ENCODE measurements around the gene MYL10.

DNA sequence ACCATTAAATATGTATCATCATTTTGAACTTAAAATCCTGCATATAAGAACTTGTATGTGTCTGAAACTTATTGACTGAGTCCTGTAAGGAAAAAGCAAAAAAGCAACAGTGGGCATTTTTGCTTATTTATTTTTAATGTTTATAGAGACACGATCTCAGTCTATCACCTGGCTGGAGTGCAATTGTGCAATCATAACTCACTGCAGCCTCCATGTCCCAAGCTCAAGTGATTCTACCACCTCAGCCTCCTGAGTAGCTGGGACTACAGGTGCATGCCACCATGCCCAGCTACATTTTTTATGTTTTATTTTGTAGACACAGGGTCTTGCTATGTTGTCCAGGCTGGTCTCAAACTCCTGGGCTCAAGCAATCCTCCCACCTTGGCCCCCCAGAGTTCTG is 32.2 kb downstream of the MYL10 start:
- TF ChIP-seq, protein P1, sequence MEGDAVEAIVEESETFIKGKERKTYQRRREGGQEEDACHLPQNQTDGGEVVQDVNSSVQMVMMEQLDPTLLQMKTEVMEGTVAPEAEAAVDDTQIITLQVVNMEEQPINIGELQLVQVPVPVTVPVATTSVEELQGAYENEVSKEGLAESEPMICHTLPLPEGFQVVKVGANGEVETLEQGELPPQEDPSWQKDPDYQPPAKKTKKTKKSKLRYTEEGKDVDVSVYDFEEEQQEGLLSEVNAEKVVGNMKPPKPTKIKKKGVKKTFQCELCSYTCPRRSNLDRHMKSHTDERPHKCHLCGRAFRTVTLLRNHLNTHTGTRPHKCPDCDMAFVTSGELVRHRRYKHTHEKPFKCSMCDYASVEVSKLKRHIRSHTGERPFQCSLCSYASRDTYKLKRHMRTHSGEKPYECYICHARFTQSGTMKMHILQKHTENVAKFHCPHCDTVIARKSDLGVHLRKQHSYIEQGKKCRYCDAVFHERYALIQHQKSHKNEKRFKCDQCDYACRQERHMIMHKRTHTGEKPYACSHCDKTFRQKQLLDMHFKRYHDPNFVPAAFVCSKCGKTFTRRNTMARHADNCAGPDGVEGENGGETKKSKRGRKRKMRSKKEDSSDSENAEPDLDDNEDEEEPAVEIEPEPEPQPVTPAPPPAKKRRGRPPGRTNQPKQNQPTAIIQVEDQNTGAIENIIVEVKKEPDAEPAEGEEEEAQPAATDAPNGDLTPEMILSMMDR (IDR thresholded peaks at IDR 0.05; ENCODE audit: poor library complexity): no peak
- no peak for TF ChIP-seq EZH2 (IDR thresholded peaks at IDR 0.05; ENCODE audit: borderline replicate concordance)
- TF ChIP-seq EZH2phosphoT487 (IDR thresholded peaks at IDR 0.05; ENCODE audit: low read depth, severe bottlenecking, unreplicated experiment): no peak
